Stimulated activated CD8-positive, alpha-beta memory T cell treated with anti-CD3 and anti-CD28 coated beads, Interleukin-15, amount 100 ng/mL, for 48 hours (primary cell): ENCODE results near the gene BIRC7.
A peak's percentile ranks its signal among the peaks of the same experiment; 100 is the strongest.
"Not testable (repeated sequence)": the region's sequence is repeated elsewhere in the genome, so short reads cannot be mapped to it uniquely, and the experiment has no call there.

ENCODE experiments used
- DNase-seq, 2 donors: peaks; one replicate each; pipeline ENCODE4 v3.0.0-alpha.2; 2020; ENCODE audit warnings: low read depth in 2 of 2

Gene BIRC7

DNA sequence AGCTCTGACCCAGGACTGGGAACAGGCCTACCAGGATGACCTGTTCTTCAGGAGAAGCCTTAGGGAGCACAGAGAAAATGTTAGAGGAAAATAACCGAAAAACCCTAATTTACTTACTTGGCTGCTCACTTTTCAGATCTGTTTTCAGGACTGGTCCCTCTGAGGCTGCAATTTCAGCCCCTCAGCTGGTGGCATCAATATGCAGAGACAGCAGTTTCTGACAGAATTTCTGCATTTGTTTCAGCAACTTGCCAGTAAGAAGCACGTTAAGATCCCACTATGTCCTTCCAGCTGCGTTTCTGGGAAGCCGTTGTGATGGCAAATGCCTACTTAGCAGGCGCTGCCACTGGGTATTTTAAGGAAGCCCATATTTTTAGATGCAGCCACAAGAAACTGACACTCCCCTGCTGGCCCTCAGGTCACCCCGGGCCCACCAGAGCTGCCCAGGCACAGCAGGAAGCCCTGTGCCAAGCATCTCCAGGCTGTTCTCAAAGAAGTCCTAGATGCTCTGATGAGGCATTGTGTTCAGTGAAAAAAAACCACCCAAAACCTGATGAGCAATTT, 27.3 kb upstream of the BIRC7 start:
- no peak for DNase-seq

DNA sequence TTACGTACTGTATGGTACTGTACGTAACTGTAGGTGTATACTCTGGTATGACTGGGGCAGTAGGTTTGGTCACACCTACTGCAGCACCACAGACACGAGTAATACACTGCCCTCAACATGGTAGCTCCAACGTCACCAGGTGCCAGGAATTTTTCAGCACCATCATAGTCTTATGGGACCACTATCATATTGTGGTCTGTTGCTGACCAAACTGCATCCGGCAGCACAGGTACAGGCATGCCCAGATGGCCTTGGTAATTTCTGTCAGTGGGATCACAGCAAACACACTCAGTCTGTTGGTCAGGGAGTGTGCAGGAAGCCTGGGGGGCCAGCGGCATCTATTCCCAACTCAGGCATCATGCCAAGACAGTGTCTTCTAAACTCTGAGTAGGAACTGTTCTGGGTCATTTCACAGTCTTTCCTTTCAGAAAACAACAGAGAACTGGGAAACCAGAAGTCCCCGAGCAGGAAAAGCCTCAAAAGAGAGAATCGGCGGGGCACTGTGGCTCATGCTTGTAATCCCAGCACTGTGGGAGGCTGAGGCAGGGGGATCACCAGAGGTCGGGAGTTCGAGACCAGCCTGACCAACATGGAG, 25.6 kb upstream of the BIRC7 start:
- DNase-seq, result no peak

DNA sequence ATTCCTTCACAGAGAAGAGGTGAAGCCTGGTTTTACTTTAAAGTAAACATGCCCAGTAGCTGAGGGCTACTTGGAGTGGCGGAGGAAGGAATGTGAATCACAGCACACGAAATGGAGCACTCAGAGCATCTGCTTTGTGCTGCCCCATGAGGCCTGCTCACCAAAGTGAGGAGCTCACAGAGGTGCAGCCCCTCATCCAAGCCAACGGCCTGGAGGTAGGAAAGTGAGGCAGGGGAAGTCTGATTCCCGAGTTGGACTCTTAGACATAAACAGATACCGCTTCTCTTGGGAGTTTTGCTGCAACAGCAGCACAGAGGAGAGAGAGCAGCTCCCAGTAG, 23.3 kb upstream of the BIRC7 start:
- DNase-seq, result no peak

GRCh38 chr20:63212792-63213191, 22.9 kb upstream of the BIRC7 start:
- no peak for DNase-seq

GRCh38 chr20:63214514-63214913, 21.2 kb upstream of the BIRC7 start:
- DNase-seq, result no peak

GRCh38 chr20:63215101-63216040, 20.3 kb upstream of the BIRC7 start:
- no peak for DNase-seq

GRCh38 chr20:63216041-63216848, 19.5 kb upstream of the BIRC7 start, which contains the start of gene YTHDF1:
Gene YTHDF1 (minus strand): TSS chr20:63216131. CDS start chr20:63215892, 239 bp downstream.
- peak; percentile 96 for DNase-seq

DNA sequence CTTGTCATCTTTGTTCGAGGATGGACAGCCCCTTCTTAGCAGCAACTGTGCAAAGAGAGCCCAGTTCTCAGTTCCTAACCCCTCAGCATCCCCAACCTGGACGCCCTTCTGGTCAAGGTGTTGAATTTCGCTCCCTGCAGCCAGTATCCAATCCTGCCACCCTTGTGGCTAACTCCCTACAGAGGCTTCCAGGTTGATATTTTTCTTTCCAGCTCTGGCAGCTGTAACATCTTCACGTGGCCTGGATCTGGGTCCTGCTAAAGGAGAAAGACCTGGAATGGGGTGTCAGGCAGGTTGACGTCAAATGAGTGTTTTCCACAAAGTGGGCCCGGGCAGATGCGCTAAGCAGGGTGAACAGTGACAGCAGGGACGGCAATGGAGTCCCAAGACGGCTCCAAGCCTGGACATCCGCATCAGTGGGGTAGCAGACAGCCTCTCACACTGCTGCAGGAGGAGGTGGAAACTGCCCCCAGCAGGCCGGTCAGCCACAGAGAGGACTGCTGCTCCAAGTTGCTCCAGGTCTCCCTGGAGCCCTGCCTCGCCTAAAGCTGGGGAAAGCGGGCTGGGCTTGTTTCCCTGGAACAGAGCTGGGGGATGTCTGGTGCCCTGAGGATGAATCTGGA, 18.7 kb upstream of the BIRC7 start:
- no peak for DNase-seq

DNA sequence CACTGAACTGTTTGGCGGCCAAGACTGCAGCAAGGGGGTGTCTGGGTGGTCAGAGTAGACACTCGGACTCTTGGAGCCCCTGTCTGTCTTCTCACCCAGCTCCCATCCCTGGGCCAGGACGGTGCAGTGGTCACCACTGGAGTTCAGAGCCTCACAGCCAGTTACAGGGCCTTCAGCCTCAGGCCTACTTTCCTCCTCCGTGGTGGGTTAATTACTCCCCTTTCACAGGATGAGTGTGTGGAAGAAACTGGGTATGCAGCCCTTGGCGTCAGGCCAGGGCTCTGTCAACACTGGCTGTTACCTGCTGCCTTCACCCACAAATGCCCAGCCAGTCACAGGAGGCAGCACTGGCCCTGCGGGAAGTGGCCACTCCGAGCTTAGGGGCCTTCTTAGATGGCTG, 18.0 kb upstream of the BIRC7 start:
- DNase-seq, result no peak

- no peak for DNase-seq
Measured at GRCh38 chr20:63218701-63219446, 16.8 kb upstream of the BIRC7 start.

GRCh38 chr20:63219447-63219821, 16.3 kb upstream of the BIRC7 start:
- no peak for DNase-seq

GRCh38 chr20:63219866-63220521, 15.7 kb upstream of the BIRC7 start:
- no peak for DNase-seq

DNA sequence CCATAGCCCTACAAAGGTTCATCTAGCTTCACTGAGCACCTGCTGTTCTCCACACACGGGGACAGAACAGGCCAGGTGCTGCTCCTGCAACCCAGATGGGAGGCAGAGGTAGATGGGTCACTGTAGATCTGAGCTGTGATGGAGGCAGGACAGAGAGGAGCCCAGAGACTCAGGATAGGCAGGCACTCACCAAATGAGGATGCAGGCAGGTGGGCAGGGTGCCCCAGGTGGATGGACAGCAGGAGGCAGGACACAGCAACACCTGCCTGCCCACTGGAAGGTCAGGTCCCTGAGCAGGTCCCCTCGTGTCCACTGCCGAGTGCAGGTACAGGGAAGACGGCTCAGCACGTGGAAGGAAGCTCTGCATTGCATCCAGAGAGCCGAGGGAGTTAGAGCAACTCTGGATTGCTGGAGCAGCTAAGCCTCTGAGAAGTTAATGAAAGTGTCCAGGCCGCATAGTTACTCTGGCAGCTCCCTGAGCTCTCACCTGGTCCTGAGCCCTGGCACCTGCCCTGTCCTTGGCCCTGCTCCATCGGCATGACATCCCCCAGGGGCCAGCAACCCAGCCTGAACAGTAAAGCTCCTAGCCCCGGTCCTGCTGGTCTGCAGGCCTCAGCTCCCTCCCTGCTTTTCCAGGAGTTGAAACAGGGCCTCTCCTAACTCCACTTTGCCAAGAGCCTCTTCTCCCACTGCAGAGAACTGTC, 14.9 kb upstream of the BIRC7 start:
- DNase-seq, result no peak

DNA sequence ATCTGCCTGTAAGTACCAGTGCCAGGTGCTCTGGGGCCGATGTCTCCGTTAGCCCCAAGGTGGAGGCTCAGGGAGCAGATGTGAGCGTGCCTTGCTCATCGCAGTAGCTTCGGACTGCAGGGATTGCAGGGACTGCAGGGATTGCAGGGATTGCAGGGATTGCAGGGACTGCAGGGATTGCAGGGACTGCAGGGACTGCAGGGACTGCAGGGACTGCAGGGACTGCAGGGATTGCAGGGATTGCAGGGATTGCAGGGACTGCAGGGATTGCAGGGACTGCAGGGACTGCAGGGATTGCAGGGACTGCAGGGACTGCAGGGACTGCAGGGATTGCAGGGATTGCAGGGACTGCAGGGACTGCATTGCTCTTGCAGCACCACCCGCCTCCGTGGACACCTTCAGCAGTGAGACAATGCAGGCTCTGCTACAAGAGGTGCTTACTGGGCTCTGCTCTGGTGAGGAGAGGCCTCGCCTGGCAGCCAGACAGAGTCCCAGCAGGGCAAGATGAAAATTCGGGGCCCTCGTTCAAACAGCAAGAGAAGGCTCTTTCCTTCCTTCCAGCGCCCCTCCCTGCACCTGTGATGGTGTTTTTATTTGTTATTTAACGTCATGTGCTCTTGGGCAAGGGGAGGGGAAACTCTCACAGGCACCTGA, 14.2 kb upstream of the BIRC7 start:
- not testable (repeated sequence) for DNase-seq

- DNase-seq, result no peak
Measured at GRCh38 chr20:63222541-63222940, 13.2 kb upstream of the BIRC7 start.

GRCh38 chr20:63223121-63223825, 12.4 kb upstream of the BIRC7 start:
- no peak for DNase-seq

DNA sequence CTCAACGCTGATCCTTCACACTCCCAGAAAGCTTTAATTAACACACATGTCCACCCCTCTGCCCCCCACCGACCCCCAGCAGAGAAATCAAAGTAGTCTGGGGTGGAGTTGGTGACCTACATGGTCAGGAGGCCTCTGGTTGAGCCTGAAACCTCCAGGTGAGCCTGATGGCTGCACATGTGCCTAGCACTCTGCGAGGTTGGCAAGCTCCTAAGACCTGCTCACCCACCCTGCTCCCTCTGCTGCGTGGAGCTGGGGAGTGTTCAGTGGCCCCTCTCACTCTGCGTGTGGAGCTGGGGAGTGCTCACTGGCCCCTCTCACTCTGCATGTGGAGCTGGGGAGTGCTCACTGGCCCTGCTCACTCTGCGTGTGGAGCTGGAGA, 11.9 kb upstream of the BIRC7 start:
- DNase-seq, result no peak

GRCh38 chr20:63224412-63225081, 11.2 kb upstream of the BIRC7 start:
- no peak for DNase-seq
